Measurements from ENCODE around the gene GP9. TPM values are rescaled to one million over a fixed set of nuclear protein-coding genes. Genes with fewer than 3 reads are reported as not detected.

GP9 gene
- total RNA-seq, 1 donor from 2014 or later: 1.5 TPM

DNA sequence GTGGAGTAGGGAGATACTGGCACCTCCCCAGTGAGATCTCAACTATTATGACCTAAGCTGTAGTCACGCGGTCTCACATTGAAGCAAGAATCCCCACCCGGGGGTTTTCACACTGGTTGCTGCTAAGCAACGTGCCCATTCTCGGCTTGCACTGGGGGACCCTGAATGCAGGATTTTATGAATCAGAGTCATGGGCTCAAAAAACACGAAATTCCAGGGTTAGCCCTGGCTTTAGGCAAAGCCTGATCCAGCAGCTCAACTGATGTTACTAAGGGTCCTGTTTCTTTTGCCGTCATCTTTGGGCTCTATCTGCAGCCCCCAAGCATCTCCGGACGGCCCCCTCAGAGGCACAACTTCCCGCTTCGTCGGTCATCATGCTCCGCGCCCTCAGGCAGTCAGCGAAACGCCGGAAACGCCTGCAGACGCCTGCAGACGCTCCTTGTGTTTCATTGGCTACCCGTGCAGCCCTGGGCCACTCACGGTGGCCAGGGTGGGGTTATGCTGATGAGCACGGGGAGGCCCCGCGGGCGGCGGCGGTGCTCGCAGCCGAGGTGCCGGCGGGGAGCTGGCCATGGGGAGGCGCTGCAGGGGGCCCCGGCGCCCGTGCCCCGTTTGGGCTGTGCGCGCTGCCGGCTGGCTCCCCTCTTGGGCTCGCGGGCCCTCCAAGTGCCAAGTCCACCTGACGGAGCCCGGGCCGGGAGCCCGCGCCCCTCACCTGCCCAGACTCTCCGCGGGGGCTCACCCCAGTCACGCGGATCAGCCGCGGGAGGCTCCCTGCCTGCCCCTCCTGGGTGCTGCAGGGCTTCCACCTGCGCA is 33.6 kb upstream of the GP9 start:
- peak; percentile 56 for DNase-seq (ENCODE audit: low spot score)
- Mint-ChIP-seq H3K4me3 (ENCODE audit: unreplicated experiment) (no peak overlapping the region), H3K27me3 (ENCODE audit: unreplicated experiment) (peaks cover 8% of the 10 kb centered on the region), H3K27ac (ENCODE audit: unreplicated experiment) (no peak overlapping the region), H3K9me3 (ENCODE audit: unreplicated experiment) (no peaks in the 10 kb centered on the region), H3K36me3 (ENCODE audit: low read depth, unreplicated experiment) (peaks cover 40% of the 10 kb centered on the region), H3K4me1 (ENCODE audit: unreplicated experiment) (peaks cover 25% of the 10 kb centered on the region)
- TF ChIP-seq, protein P1, sequence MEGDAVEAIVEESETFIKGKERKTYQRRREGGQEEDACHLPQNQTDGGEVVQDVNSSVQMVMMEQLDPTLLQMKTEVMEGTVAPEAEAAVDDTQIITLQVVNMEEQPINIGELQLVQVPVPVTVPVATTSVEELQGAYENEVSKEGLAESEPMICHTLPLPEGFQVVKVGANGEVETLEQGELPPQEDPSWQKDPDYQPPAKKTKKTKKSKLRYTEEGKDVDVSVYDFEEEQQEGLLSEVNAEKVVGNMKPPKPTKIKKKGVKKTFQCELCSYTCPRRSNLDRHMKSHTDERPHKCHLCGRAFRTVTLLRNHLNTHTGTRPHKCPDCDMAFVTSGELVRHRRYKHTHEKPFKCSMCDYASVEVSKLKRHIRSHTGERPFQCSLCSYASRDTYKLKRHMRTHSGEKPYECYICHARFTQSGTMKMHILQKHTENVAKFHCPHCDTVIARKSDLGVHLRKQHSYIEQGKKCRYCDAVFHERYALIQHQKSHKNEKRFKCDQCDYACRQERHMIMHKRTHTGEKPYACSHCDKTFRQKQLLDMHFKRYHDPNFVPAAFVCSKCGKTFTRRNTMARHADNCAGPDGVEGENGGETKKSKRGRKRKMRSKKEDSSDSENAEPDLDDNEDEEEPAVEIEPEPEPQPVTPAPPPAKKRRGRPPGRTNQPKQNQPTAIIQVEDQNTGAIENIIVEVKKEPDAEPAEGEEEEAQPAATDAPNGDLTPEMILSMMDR (IDR thresholded peaks at IDR 0.05; ENCODE audit: unreplicated experiment): peak; percentile 18

GRCh38 chr3:129027544-129027880 is 33.1 kb upstream of the GP9 start:
- Mint-ChIP-seq H3K27me3 (ENCODE audit: unreplicated experiment) (peaks cover 6% of the 10 kb centered on the region), H3K4me3 (ENCODE audit: unreplicated experiment) (no peak overlapping the region), H3K4me1 (ENCODE audit: unreplicated experiment) (peaks cover 25% of the 10 kb centered on the region)

GRCh38 chr3:129028866-129029265 is 31.7 kb upstream of the GP9 start:
- peaks cover 40% of the 10 kb centered on the region for H3K36me3 Mint-ChIP-seq (ENCODE audit: low read depth, unreplicated experiment)
- no peak overlapping the region for H3K27ac Mint-ChIP-seq (ENCODE audit: unreplicated experiment)
- TF ChIP-seq, protein P1 (IDR thresholded peaks at IDR 0.05; ENCODE audit: unreplicated experiment): no peak
- DNase-seq (ENCODE audit: low spot score): no peak
- peaks cover 32% of the 10 kb centered on the region for H3K4me1 Mint-ChIP-seq (ENCODE audit: unreplicated experiment)
- no peak overlapping the region for H3K4me3 Mint-ChIP-seq (ENCODE audit: unreplicated experiment)
- peaks cover 4% of the 10 kb centered on the region for H3K27me3 Mint-ChIP-seq (ENCODE audit: unreplicated experiment)
- no peaks in the 10 kb centered on the region for H3K9me3 Mint-ChIP-seq (ENCODE audit: unreplicated experiment)

More at GRCh38 chr3:129027544-129027880, 33.1 kb upstream of the GP9 start:
- TF ChIP-seq, protein P1 (IDR thresholded peaks at IDR 0.05; ENCODE audit: unreplicated experiment): no peak
- no peak for DNase-seq (ENCODE audit: low spot score)
- peaks cover 34% of the 10 kb centered on the region for H3K36me3 Mint-ChIP-seq (ENCODE audit: low read depth, unreplicated experiment)
- H3K27ac Mint-ChIP-seq (ENCODE audit: unreplicated experiment): no peak overlapping the region
- H3K9me3 Mint-ChIP-seq (ENCODE audit: unreplicated experiment): no peaks in the 10 kb centered on the region

DNA sequence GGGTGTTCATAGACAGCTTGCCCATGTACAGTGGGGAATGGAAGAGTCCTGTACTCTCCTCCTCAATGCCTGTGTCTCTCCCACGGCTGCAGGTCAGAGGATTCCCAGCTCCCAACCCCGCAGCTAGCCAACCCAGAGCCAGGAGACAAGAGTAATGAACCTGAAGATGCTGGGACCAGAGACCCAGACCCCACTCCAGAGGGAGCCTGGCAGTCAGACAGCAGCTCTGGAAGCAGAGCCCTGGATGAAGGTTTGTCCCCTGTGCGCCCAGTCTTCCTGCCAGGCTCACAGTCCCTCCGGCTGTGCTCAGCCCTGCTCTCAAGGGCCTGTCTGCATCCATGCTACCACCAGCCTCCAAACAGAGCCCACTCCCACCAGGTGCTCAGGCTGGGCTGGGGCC is 30.0 kb upstream of the GP9 start:
- Mint-ChIP-seq H3K27me3 (ENCODE audit: unreplicated experiment) (peaks cover 2% of the 10 kb centered on the region), H3K4me3 (ENCODE audit: unreplicated experiment) (no peak overlapping the region), H3K4me1 (ENCODE audit: unreplicated experiment) (peaks cover 29% of the 10 kb centered on the region), H3K36me3 (ENCODE audit: low read depth, unreplicated experiment) (peaks cover 31% of the 10 kb centered on the region), H3K27ac (ENCODE audit: unreplicated experiment) (no peak overlapping the region), H3K9me3 (ENCODE audit: unreplicated experiment) (no peaks in the 10 kb centered on the region)
- no peak for DNase-seq (ENCODE audit: low spot score)
- TF ChIP-seq, protein P1 (IDR thresholded peaks at IDR 0.05; ENCODE audit: unreplicated experiment): no peak

- Mint-ChIP-seq H3K27ac (ENCODE audit: unreplicated experiment) (peak overlapping the region; percentile 36), H3K4me3 (ENCODE audit: unreplicated experiment) (no peak overlapping the region), H3K36me3 (ENCODE audit: low read depth, unreplicated experiment) (peaks cover 24% of the 10 kb centered on the region), H3K4me1 (ENCODE audit: unreplicated experiment) (peaks cover 20% of the 10 kb centered on the region), H3K27me3 (ENCODE audit: unreplicated experiment) (peaks cover 2% of the 10 kb centered on the region), H3K9me3 (ENCODE audit: unreplicated experiment) (no peaks in the 10 kb centered on the region)
- TF ChIP-seq, protein P1 (IDR thresholded peaks at IDR 0.05; ENCODE audit: unreplicated experiment): no peak
- DNase-seq (ENCODE audit: low spot score): no peak
Observed at GRCh38 chr3:129031476-129032215, 28.9 kb upstream of the GP9 start.
